Measurements from ENCODE around the gene DST. TPM values are rescaled to one million over a fixed set of nuclear protein-coding genes. Genes with fewer than 3 reads are reported as not detected.

Gene DST
- total RNA-seq, 1 donor from 2014 or later: 442 TPM

- H3K4me1 ChIP-seq (ENCODE audit: insufficient read depth, low read length): no peaks in the 10 kb centered on the region
- Mint-ChIP-seq H3K4me1 (ENCODE audit: low read depth, unreplicated experiment) (peaks cover 14% of the 10 kb centered on the region), H3K27me3 (ENCODE audit: low read depth, unreplicated experiment) (no peaks in the 10 kb centered on the region), H3K27ac (ENCODE audit: unreplicated experiment) (peak overlapping the region; percentile 50), H3K4me3 (ENCODE audit: unreplicated experiment) (no peak overlapping the region), H3K36me3 (ENCODE audit: low read depth, unreplicated experiment) (peaks cover 20% of the 10 kb centered on the region), H3K9me3 (ENCODE audit: unreplicated experiment) (no peaks in the 10 kb centered on the region)
- peaks cover 82% of the 10 kb centered on the region for H3K36me3 ChIP-seq (ENCODE audit: insufficient read depth, low read length)
- H3K4me3 ChIP-seq (ENCODE audit: insufficient read depth, low read depth, low read length): no peak overlapping the region
- H3K4me2 ChIP-seq (ENCODE audit: low read length): no peak overlapping the region
- H3K79me2 ChIP-seq (ENCODE audit: insufficient read depth, low read length): no peaks in the 10 kb centered on the region
- no peak for TF ChIP-seq CTCF (IDR thresholded peaks at IDR 0.05; ENCODE audit: insufficient read depth, low read depth, low read length)
- TF ChIP-seq EZH2 (IDR thresholded peaks at IDR 0.05; ENCODE audit: insufficient read depth, low read length): no peak
- DNase-seq (ENCODE audit: low read depth) (no peak), FAIRE-seq (no peak)
- no peaks in the 10 kb centered on the region for H4K20me1 ChIP-seq (ENCODE audit: insufficient read depth, low read length)
- H3K9me3 ChIP-seq (ENCODE audit: insufficient read depth, low read depth, low read length): no peaks in the 10 kb centered on the region
- no peak overlapping the region for H2AFZ ChIP-seq (ENCODE audit: low read depth, low read length)
- H3K9ac ChIP-seq (ENCODE audit: low read length): no peak overlapping the region
- H3K27me3 ChIP-seq (ENCODE audit: insufficient read depth, low read length): no peaks in the 10 kb centered on the region
- H3K27ac ChIP-seq (ENCODE audit: low read depth, low read length): no peak overlapping the region
Observed at GRCh38 chr6:56605435-56605834, 37.3 kb downstream of the DST start.

- Mint-ChIP-seq H3K27me3 (ENCODE audit: low read depth, unreplicated experiment) (no peaks in the 10 kb centered on the region), H3K27ac (ENCODE audit: unreplicated experiment) (no peak overlapping the region), H3K4me3 (ENCODE audit: unreplicated experiment) (no peak overlapping the region), H3K4me1 (ENCODE audit: low read depth, unreplicated experiment) (peaks cover 14% of the 10 kb centered on the region), H3K36me3 (ENCODE audit: low read depth, unreplicated experiment) (peaks cover 20% of the 10 kb centered on the region), H3K9me3 (ENCODE audit: unreplicated experiment) (no peaks in the 10 kb centered on the region)
- Histone ChIP-seq H3K4me2 (ENCODE audit: low read length) (no peak overlapping the region), H3K27me3 (ENCODE audit: insufficient read depth, low read length) (no peaks in the 10 kb centered on the region), H3K4me3 (ENCODE audit: insufficient read depth, low read depth, low read length) (no peak overlapping the region), H3K9ac (ENCODE audit: low read length) (no peak overlapping the region), H3K4me1 (ENCODE audit: insufficient read depth, low read length) (no peaks in the 10 kb centered on the region), H4K20me1 (ENCODE audit: insufficient read depth, low read length) (no peaks in the 10 kb centered on the region), H3K27ac (ENCODE audit: low read depth, low read length) (no peak overlapping the region), H3K36me3 (ENCODE audit: insufficient read depth, low read length) (peaks cover 85% of the 10 kb centered on the region), H3K79me2 (ENCODE audit: insufficient read depth, low read length) (no peaks in the 10 kb centered on the region), H3K9me3 (ENCODE audit: insufficient read depth, low read depth, low read length) (no peaks in the 10 kb centered on the region), H2AFZ (ENCODE audit: low read depth, low read length) (no peak overlapping the region)
- TF ChIP-seq EZH2 (IDR thresholded peaks at IDR 0.05; ENCODE audit: insufficient read depth, low read length) (no peak), CTCF (IDR thresholded peaks at IDR 0.05; ENCODE audit: insufficient read depth, low read depth, low read length) (no peak)
- no peak for DNase-seq (ENCODE audit: low read depth)
- no peak for FAIRE-seq
Observed at GRCh38 chr6:56604186-56604585, 38.5 kb downstream of the DST start.

GRCh38 chr6:56601390-56601789 is 41.3 kb downstream of the DST start:
- Histone ChIP-seq H2AFZ (ENCODE audit: low read depth, low read length) (no peak overlapping the region), H4K20me1 (ENCODE audit: insufficient read depth, low read length) (no peaks in the 10 kb centered on the region), H3K4me3 (ENCODE audit: insufficient read depth, low read depth, low read length) (no peak overlapping the region), H3K79me2 (ENCODE audit: insufficient read depth, low read length) (no peaks in the 10 kb centered on the region), H3K9me3 (ENCODE audit: insufficient read depth, low read depth, low read length) (no peaks in the 10 kb centered on the region), H3K4me2 (ENCODE audit: low read length) (no peak overlapping the region), H3K36me3 (ENCODE audit: insufficient read depth, low read length) (peaks cover 65% of the 10 kb centered on the region), H3K4me1 (ENCODE audit: insufficient read depth, low read length) (no peaks in the 10 kb centered on the region), H3K9ac (ENCODE audit: low read length) (no peak overlapping the region), H3K27me3 (ENCODE audit: insufficient read depth, low read length) (no peaks in the 10 kb centered on the region), H3K27ac (ENCODE audit: low read depth, low read length) (no peak overlapping the region)
- Mint-ChIP-seq H3K27ac (ENCODE audit: unreplicated experiment) (no peak overlapping the region), H3K4me3 (ENCODE audit: unreplicated experiment) (no peak overlapping the region), H3K4me1 (ENCODE audit: low read depth, unreplicated experiment) (peaks cover 14% of the 10 kb centered on the region), H3K36me3 (ENCODE audit: low read depth, unreplicated experiment) (peaks cover 15% of the 10 kb centered on the region), H3K27me3 (ENCODE audit: low read depth, unreplicated experiment) (no peaks in the 10 kb centered on the region), H3K9me3 (ENCODE audit: unreplicated experiment) (no peaks in the 10 kb centered on the region)
- no peak for FAIRE-seq
- no peak for TF ChIP-seq CTCF (IDR thresholded peaks at IDR 0.05; ENCODE audit: insufficient read depth, low read depth, low read length)
- no peak for DNase-seq (ENCODE audit: low read depth)

Data from astrocyte (in vitro differentiated cells and primary cell).